Breast epithelium (tissue), 4 donors: ENCODE measurements around the gene OR5B12. TPM values are rescaled to one million over a fixed set of nuclear protein-coding genes. Genes with fewer than 3 reads are reported as not detected.
"Not testable (repeated sequence)": the region's sequence is repeated elsewhere in the genome, so short reads cannot be mapped to it uniquely, and the experiment has no call there.

Experiments used
- DNase-seq, 2 donors: peaks; one replicate each; pipeline ENCODE4 v3.0.0-alpha.2; 2019; ENCODE audit warnings: low spot score in 2 of 2
- H3K27ac ChIP-seq, 2 donors: fragments of 200-600 bp; sonication (generic) in 1 of 2; one replicate each; pipeline ENCODE4 v1.5.1; 2016 to 2019; ENCODE audit warnings: mild to moderate bottlenecking in 1 of 2
- H3K27me3 ChIP-seq, 2 donors: fragments of 200-600 bp; sonication (generic) in 1 of 2; one replicate each; pipeline versions ENCODE4 v1.5.1 to v1.6.0; 2017 to 2019; ENCODE audit warnings: control low read depth in 1 of 2, mild to moderate bottlenecking in 1 of 2
- H3K36me3 ChIP-seq: fragments of 200-600 bp; one replicate; pipeline ENCODE4 v1.5.1; 2019
- H3K4me1 ChIP-seq, 2 donors: fragments of 200-600 bp; sonication (generic); one replicate each; pipeline ENCODE4 v1.5.1; 2016 to 2019; ENCODE audit warnings: control low read depth in 1 of 2
- H3K4me3 ChIP-seq, 3 donors: fragments of 200-600 bp; sonication (generic); 1 replicate in 2 of 3; 2 replicates in 1 of 3; pipeline ENCODE4 v1.5.1; 2016 to 2019; ENCODE audit warnings: mild to moderate bottlenecking in 3 of 3, moderate library complexity in 2 of 3
- H3K9me3 ChIP-seq, 2 donors: fragments of 200-600 bp; sonication (generic) in 1 of 2; one replicate each; pipeline ENCODE4 v1.5.1; 2016 to 2019; ENCODE audit warnings: control low read depth in 1 of 2
- CTCF ChIP-seq, 3 donors: fragments of 450-650 bp; IDR thresholded peaks; one replicate each; pipeline ENCODE4 v1.5.1; 2016 to 2017; ENCODE audit warnings: antibody characterized with exemption in 3 of 3, mild to moderate bottlenecking in 3 of 3, moderate library complexity in 3 of 3
- POLR2A ChIP-seq: fragments of 450-650 bp; IDR thresholded peaks from one replicate; pipeline ENCODE4 v1.6.1; 2016; ENCODE audit warnings: antibody characterized with exemption, mild to moderate bottlenecking, moderate library complexity
- POLR2AphosphoS5 ChIP-seq, 3 donors: sonication (generic); formaldehyde crosslinking; IDR thresholded peaks; one replicate each; pipeline ENCODE4 v1.6.1; 2017; ENCODE audit warnings: antibody characterized with exemption in 3 of 3
- intact Hi-C: fragments of 100-400 bp; cut with DNase I; formaldehyde crosslinking; loops from one replicate; pipeline ENCODE4 v1.15.1; 2023; ENCODE audit warnings: low total_unique reads
- total RNA-seq, 3 donors: library from RNA; depleted of rRNA; stranded (reverse); fragments of >200 nt; gene quantifications; one replicate each; pipeline ENCODE4 v1.1.0, GENCODE V29; 2016

Gene OR5B12
- total RNA-seq, 3 donors from 2014 or later: not detected

- Histone ChIP-seq H3K36me3 (no peaks in the 10 kb centered on the region), H3K4me3 (no peak overlapping the region), H3K4me1 (no peaks in the 10 kb centered on the region), H3K9me3 (peaks cover 0 to 16% of the 10 kb centered on the region in 2 donors), H3K27me3 (no peaks in the 10 kb centered on the region), H3K27ac (no peak overlapping the region)
- DNase-seq: no peak
- intact Hi-C loops: no loop called here
- TF ChIP-seq CTCF (IDR thresholded peaks at IDR 0.05): no peak
These were observed 7.8 kb downstream of the OR5B12 start for GRCh38 chr11:58434217-58434616.

- Histone ChIP-seq H3K27ac (no peak overlapping the region), H3K9me3 (peaks cover 0 to 18% of the 10 kb centered on the region in 2 donors), H3K36me3 (no peaks in the 10 kb centered on the region), H3K4me1 (no peaks in the 10 kb centered on the region), H3K4me3 (no peak overlapping the region), H3K27me3 (no peaks in the 10 kb centered on the region)
- DNase-seq: no peak
- intact Hi-C loops: no loop called here
- TF ChIP-seq CTCF (IDR thresholded peaks at IDR 0.05): no peak
- no peak for TF ChIP-seq POLR2A
- TF ChIP-seq POLR2AphosphoS5 (IDR thresholded peaks at IDR 0.05): no peak
These were observed 8.3 kb downstream of the OR5B12 start for GRCh38 chr11:58433638-58434203.

- H3K4me3 ChIP-seq: no peak overlapping the region
- H3K4me1 ChIP-seq: no peaks in the 10 kb centered on the region
- peaks cover 0 to 10% of the 10 kb centered on the region in 2 donors for H3K9me3 ChIP-seq
- H3K27ac ChIP-seq: no peak overlapping the region
- no peaks in the 10 kb centered on the region for H3K36me3 ChIP-seq
- intact Hi-C loops: no loop called here
- H3K27me3 ChIP-seq: no peaks in the 10 kb centered on the region
- DNase-seq: no peak
- TF ChIP-seq POLR2A (no peak), POLR2AphosphoS5 (IDR thresholded peaks at IDR 0.05) (no peak)
These were observed 12.8 kb downstream of the OR5B12 start for GRCh38 chr11:58429273-58429672.

GRCh38 chr11:58428021-58428420, 14.0 kb downstream of the OR5B12 start, which contains the start of gene OR5B2:
OR5B2 (minus strand) TSS chr11:58428121; CDS start chr11:58423261, 4,860 bp downstream.
- H3K27ac ChIP-seq: no peak within 1 kb of the TSS
- H3K9me3 ChIP-seq: peaks cover 0 to 10% of the 10 kb centered on the region in 2 donors
- intact Hi-C loops: no loop called here
- H3K4me3 ChIP-seq: no peak within 1 kb of the TSS
- H3K4me1 ChIP-seq: no peaks in the 10 kb centered on the region
- no peaks in the 10 kb centered on the region for H3K36me3 ChIP-seq
- no peak for DNase-seq
- no peak for TF ChIP-seq POLR2A
- TF ChIP-seq POLR2AphosphoS5 (IDR thresholded peaks at IDR 0.05): no peak
- TF ChIP-seq CTCF (IDR thresholded peaks at IDR 0.05): no peak
- no peaks in the 10 kb centered on the region for H3K27me3 ChIP-seq

GRCh38 chr11:58406774-58407173, 35.3 kb downstream of the OR5B12 start, which contains the start of gene OR5B3:
OR5B3 (minus strand) TSS chr11:58406874; CDS start chr11:58403409, 3,465 bp downstream.
- H3K27ac ChIP-seq: no peak within 1 kb of the TSS
- intact Hi-C loops: no loop called here
- DNase-seq: no peak
- H3K4me1 ChIP-seq: no peaks in the 10 kb centered on the region
- H3K9me3 ChIP-seq: peaks cover 6 to 32% of the 10 kb centered on the region in 2 donors
- no peaks in the 10 kb centered on the region for H3K36me3 ChIP-seq
- H3K4me3 ChIP-seq: no peak within 1 kb of the TSS
- no peak for TF ChIP-seq POLR2AphosphoS5 (IDR thresholded peaks at IDR 0.05)
- TF ChIP-seq CTCF (IDR thresholded peaks at IDR 0.05): no peak
- TF ChIP-seq POLR2A: no peak
- H3K27me3 ChIP-seq: no peaks in the 10 kb centered on the region

- H3K27me3 ChIP-seq, H3K36me3 ChIP-seq, intact Hi-C loops, DNase-seq, H3K9me3 ChIP-seq, H3K27ac ChIP-seq, H3K4me3 ChIP-seq, H3K4me1 ChIP-seq: not testable (repeated sequence)
These were observed 42.4 kb downstream of the OR5B12 start for GRCh38 chr11:58399622-58400021.
